ENCODE data around the gene SEMA6B. TPM values are rescaled to one million over a fixed set of nuclear protein-coding genes. Genes with fewer than 3 reads are reported as not detected.

SEMA6B gene
- total and polyA plus RNA-seq, 10 of the 15 experiments (the other 5 are each of a cell fraction or from before 2014, with no cell fraction given) = 0.13 TPM; not detected in 9

- BruUV-seq (replicated peaks) = no TSS peak
- in situ Hi-C loops (cut with MboI) (no loop called here), intact Hi-C loops (cut with micrococcal nuclease; ENCODE audit: unreplicated experiment) (no loop called here)
- DNase-seq (ENCODE audit: low read depth, low spot score) (no peak), ATAC-seq (no peak), FAIRE-seq (no peak)
- 65% methylated on average over 14 of the region's 14 CpGs for WGBS (ENCODE audit: insufficient coverage, insufficient replicate concordance, low lambda C conversion rate, missing lambda C conversion rate)
- TF ChIP-seq ASH2L (IDR thresholded peaks at IDR 0.05; ENCODE audit: borderline replicate concordance, low read depth) (no peak), RCOR1 (conservative IDR thresholded peaks at IDR 0.05; ENCODE audit: low read depth, low read length) (no peak), IRF3 (IDR thresholded peaks at IDR 0.05) (no peak), MYB (IDR thresholded peaks at IDR 0.05; ENCODE audit: borderline replicate concordance, low read depth, low read length) (no peak), ZNF384 (IDR thresholded peaks at IDR 0.05; ENCODE audit: borderline replicate concordance, low read depth, low read length) (no peak), RBBP5 (conservative IDR thresholded peaks at IDR 0.05) (no peak), SRF (IDR thresholded peaks at IDR 0.05; ENCODE audit: low read depth in 2 of 2, low read length in 2 of 2) (no peak), ESRRA (IDR thresholded peaks at IDR 0.05; ENCODE audit: low read length) (no peak), CBFB (IDR thresholded peaks at IDR 0.05; ENCODE audit: low read depth) (no peak), BCL3 (IDR thresholded peaks at IDR 0.05; ENCODE audit: borderline replicate concordance, insufficient read depth, low read depth, low read length, poor library complexity, severe bottlenecking) (no peak), EGR1 (IDR thresholded peaks at IDR 0.05; ENCODE audit: borderline replicate concordance in 1 of 2, low read depth in 2 of 2, low read length in 2 of 2) (no peak), E2F4 (IDR thresholded peaks at IDR 0.05; ENCODE audit: low read depth, low read length) (no peak), HDAC6 (IDR thresholded peaks at IDR 0.05; ENCODE audit: unreplicated experiment) (no peak), MYC (IDR thresholded peaks at IDR 0.05; ENCODE audit: insufficient read depth, insufficient read length, insufficient replicate concordance, low read length, severe bottlenecking) (no peak), HDAC2 (IDR thresholded peaks at IDR 0.05) (no peak), NR2C1 (IDR thresholded peaks at IDR 0.05) (no peak)
- SMC1A ChIA-PET (ENCODE audit: uncharacterized antibody, unreplicated experiment) = interaction anchor here (1.4 kb wide), 1 partner anchor 88 kb away, joined by 4 read pairs; no protein-coding TSS in a partner anchor
- Histone ChIP-seq H3K4me1 (ENCODE audit: control insufficient read depth, insufficient read depth, low read length) (no peaks in the 10 kb centered on the region), H3K79me2 (ENCODE audit: control insufficient read depth, insufficient read depth, low read length) (no peaks in the 10 kb centered on the region), H3K4me3 (no peak overlapping the region), H3K9me3 (replicated peaks; ENCODE audit: control insufficient read depth, insufficient read depth, low read length) (no peaks in the 10 kb centered on the region), H2AFZ (ENCODE audit: control insufficient read depth, low read depth, low read length) (no peak overlapping the region), H4K20me1 (ENCODE audit: control insufficient read depth, insufficient read depth) (no peaks in the 10 kb centered on the region), H3K9ac (ENCODE audit: control insufficient read depth, insufficient read depth, low read length) (no peak overlapping the region), H3K27me3 (replicated peaks in 1 of 2; ENCODE audit: control insufficient read depth in 2 of 2, insufficient read depth in 2 of 2, low read length in 1 of 2) (no peaks in the 10 kb centered on the region), H3K27ac (ENCODE audit: control insufficient read depth, insufficient read depth) (no peak overlapping the region), H3K36me3 (ENCODE audit: control insufficient read depth in 2 of 2, insufficient read depth in 2 of 2, low read length in 1 of 2) (no peaks in the 10 kb centered on the region), H3K4me2 (ENCODE audit: control insufficient read depth, insufficient read depth) (no peak overlapping the region)
- CTCF ChIA-PET = interaction anchor here (1.3 to 2.1 kb wide), 2 partner anchors 8 to 88 kb away, joined by 4 to 8 read pairs; no protein-coding TSS in a partner anchor
- RAD21 ChIA-PET (ENCODE audit: unreplicated experiment) = interaction anchor here (0.6 kb wide), 1 partner anchor 119 kb away, joined by 3 read pairs; no protein-coding TSS in a partner anchor
- POLR2A ChIA-PET = no interaction called here
Observed at GRCh38 chr19:4548238-4548584, 11.3 kb downstream of the SEMA6B start.

All from GM12878 (cell line).